SKM-1 (cell line): ENCODE results near the gene TIMELESS.
"Not testable (repeated sequence)": the region's sequence is repeated elsewhere in the genome, so short reads cannot be mapped to it uniquely, and the experiment has no call there.

Experiments
- DNase-seq: peaks from one replicate; lab custom pipeline; 2025; ENCODE audit not compliant: unreplicated experiment; lab: John Stamatoyannopoulos, UW

TIMELESS gene

GRCh38 chr12:56448860-56449621 lies at the start of gene TIMELESS:
Gene TIMELESS, minus strand, starts transcription at chr12:56449426. Its CDS starts 15,256 bp downstream, at chr12:56434170.
- peak; percentile 68 for DNase-seq

- DNase-seq = not testable (repeated sequence)
Observed at GRCh38 chr12:56498126-56498902, 49.1 kb upstream of the TIMELESS start.

GRCh38 chr12:56496704-56497103 lies 47.5 kb upstream of the TIMELESS start:
- DNase-seq = not testable (repeated sequence)

GRCh38 chr12:56494481-56494880 lies 45.3 kb upstream of the TIMELESS start:
- DNase-seq = not testable (repeated sequence)

GRCh38 chr12:56494106-56494415 lies 44.8 kb upstream of the TIMELESS start:
- DNase-seq = not testable (repeated sequence)

- not testable (repeated sequence) for DNase-seq
Observed at GRCh38 chr12:56493409-56494105, 44.3 kb upstream of the TIMELESS start.

- DNase-seq = no peak
Observed at GRCh38 chr12:56490360-56490759, 41.1 kb upstream of the TIMELESS start.

GRCh38 chr12:56488041-56488955 lies 39.1 kb upstream of the TIMELESS start, which contains the start of gene GLS2:
Gene GLS2, minus strand, starts transcription at chr12:56488161. Its CDS starts 43 bp downstream, at chr12:56488118.
- DNase-seq = no peak

- DNase-seq = no peak
Observed at GRCh38 chr12:56487448-56488040, 38.3 kb upstream of the TIMELESS start.

- no peak for DNase-seq
Observed at GRCh38 chr12:56486694-56487093, 37.5 kb upstream of the TIMELESS start.

- DNase-seq = no peak
Observed at GRCh38 chr12:56484566-56484965, 35.3 kb upstream of the TIMELESS start.

- DNase-seq = no peak
Observed at GRCh38 chr12:56479625-56480024, 30.4 kb upstream of the TIMELESS start.

GRCh38 chr12:56477521-56478225 lies 28.4 kb upstream of the TIMELESS start:
- no peak for DNase-seq

GRCh38 chr12:56476972-56477432 lies 27.8 kb upstream of the TIMELESS start:
- no peak for DNase-seq

GRCh38 chr12:56476143-56476542 lies 26.9 kb upstream of the TIMELESS start:
- DNase-seq = no peak

GRCh38 chr12:56474389-56474788 lies 25.2 kb upstream of the TIMELESS start:
- DNase-seq = no peak

GRCh38 chr12:56469007-56469930 lies 20.0 kb upstream of the TIMELESS start:
- DNase-seq = no peak
